Left kidney (tissue), 2 donors: ENCODE data around the gene ZDHHC3. TPM values are rescaled to one million over a fixed set of nuclear protein-coding genes. Genes with fewer than 3 reads are reported as not detected.

Source experiments
- DNase-seq: peaks from one replicate; pipeline ENCODE4 v3.0.0-alpha.2; 2013
- polyA plus RNA-seq: library from polyadenylated mRNA; unstranded; fragments of 120-200 nt; gene quantifications from one replicate; pipeline ENCODE4 v1.2.1, GENCODE V29; 2013; ENCODE audit not compliant: insufficient read length

ZDHHC3 gene
- polyA plus RNA-seq, 1 donor, result 93.8 TPM

- DNase-seq, result no peak
These were observed 46.2 kb downstream of the ZDHHC3 start for GRCh38 chr3:44929782-44930181.

- no peak for DNase-seq
These were observed 48.6 kb downstream of the ZDHHC3 start for GRCh38 chr3:44927371-44927770.

GRCh38 chr3:44926921-44927320 lies 49.1 kb downstream of the ZDHHC3 start:
- no peak for DNase-seq

GRCh38 chr3:44926172-44926571 lies 49.8 kb downstream of the ZDHHC3 start:
- no peak for DNase-seq

GRCh38 chr3:44924457-44925084 lies 51.4 kb downstream of the ZDHHC3 start:
- no peak for DNase-seq

- DNase-seq, result no peak
These were observed 52.1 kb downstream of the ZDHHC3 start for GRCh38 chr3:44923632-44924456.

GRCh38 chr3:44920081-44920480 lies 55.9 kb downstream of the ZDHHC3 start:
- no peak for DNase-seq

- no peak for DNase-seq
These were observed 57.4 kb downstream of the ZDHHC3 start for GRCh38 chr3:44918581-44918980.

GRCh38 chr3:44918087-44918486 lies 57.9 kb downstream of the ZDHHC3 start:
- DNase-seq, result no peak

GRCh38 chr3:44915702-44916438 lies 60.1 kb downstream of the ZDHHC3 start:
- no peak for DNase-seq

- no peak for DNase-seq
These were observed 61.0 kb downstream of the ZDHHC3 start for GRCh38 chr3:44914936-44915335.

GRCh38 chr3:44913868-44914468 lies 62.0 kb downstream of the ZDHHC3 start:
- peak; percentile 38 for DNase-seq

- DNase-seq, result no peak
These were observed 65.3 kb downstream of the ZDHHC3 start for GRCh38 chr3:44910693-44911092.

GRCh38 chr3:44909063-44909462 lies 66.9 kb downstream of the ZDHHC3 start:
- no peak for DNase-seq

- DNase-seq, result no peak
These were observed 68.4 kb downstream of the ZDHHC3 start for GRCh38 chr3:44907612-44908011.

GRCh38 chr3:44906997-44907396 lies 69.0 kb downstream of the ZDHHC3 start:
- no peak for DNase-seq

GRCh38 chr3:44905446-44906157 lies 70.4 kb downstream of the ZDHHC3 start:
- no peak for DNase-seq

GRCh38 chr3:44903751-44904150 lies 72.2 kb downstream of the ZDHHC3 start:
- no peak for DNase-seq

- DNase-seq, result no peak
These were observed 72.7 kb downstream of the ZDHHC3 start for GRCh38 chr3:44903314-44903713.

- DNase-seq, result no peak
These were observed 73.3 kb downstream of the ZDHHC3 start for GRCh38 chr3:44902628-44903027.

- no peak for DNase-seq
These were observed 76.1 kb downstream of the ZDHHC3 start for GRCh38 chr3:44899683-44900367.
